KMS-11 (cell line): ENCODE data around the gene ZNF227.
"Not testable (repeated sequence)": the region's sequence is repeated elsewhere in the genome, so short reads cannot be mapped to it uniquely, and the experiment has no call there.

Experiments used
- H2AFZ ChIP-seq: fragments of 200-600 bp; sonication (generic); 2 replicates; pipeline ENCODE4 v1.6.1; 2016; ENCODE audit warnings: antibody characterized with exemption, mixed run types, low read depth
- H3K27ac ChIP-seq: fragments of 200-600 bp; sonication (generic); 2 replicates; pipeline ENCODE4 v1.6.1; 2016; ENCODE audit warnings: mild to moderate bottlenecking, mixed run types
- H3K27me3 ChIP-seq: fragments of 200-600 bp; sonication (generic); 2 replicates; pipeline ENCODE4 v1.6.1; 2017; ENCODE audit warnings: mild to moderate bottlenecking, low read depth, mixed run types, moderate library complexity; ENCODE audit not compliant: insufficient read depth
- H3K36me3 ChIP-seq: fragments of 200-600 bp; sonication (generic); 2 replicates; pipeline ENCODE4 v1.6.1; 2017; ENCODE audit warnings: mild to moderate bottlenecking, mixed run types; ENCODE audit not compliant: insufficient read depth
- H3K4me1 ChIP-seq: fragments of 200-600 bp; sonication (generic); 2 replicates; pipeline ENCODE4 v1.6.1; 2016; ENCODE audit warnings: mild to moderate bottlenecking, low read depth, mixed run types; ENCODE audit not compliant: poor library complexity, severe bottlenecking
- H3K4me2 ChIP-seq: fragments of 200-600 bp; sonication (generic); 2 replicates; pipeline ENCODE4 v1.7.0; 2016; ENCODE audit warnings: mild to moderate bottlenecking, mixed run types
- H3K4me3 ChIP-seq: fragments of 200-600 bp; sonication (generic); IDR thresholded peaks from 2 replicates; pipeline ENCODE4 v1.6.1; 2017; ENCODE audit warnings: low read depth, low read length, mixed read lengths; ENCODE audit not compliant: insufficient read depth
- H3K79me2 ChIP-seq: fragments of 200-600 bp; sonication (generic); 2 replicates; pipeline ENCODE4 v1.6.1; 2016; ENCODE audit warnings: low read depth, mixed run types; ENCODE audit not compliant: insufficient read depth
- H3K9ac ChIP-seq: fragments of 200-600 bp; sonication (generic); 2 replicates; pipeline ENCODE4 v1.6.1; 2016; ENCODE audit warnings: mild to moderate bottlenecking, mixed run types
- H4K20me1 ChIP-seq: fragments of 200-600 bp; sonication (generic); 2 replicates; pipeline ENCODE4 v1.6.1; 2016; ENCODE audit warnings: mild to moderate bottlenecking, mixed run types; ENCODE audit not compliant: insufficient read depth
- CTCF ChIP-seq: fragments of 200-600 bp; sonication (generic); conservative IDR thresholded peaks from 2 replicates; pipeline ENCODE4 v1.6.1; 2017; ENCODE audit warnings: low read depth, mild to moderate bottlenecking, antibody characterized with exemption, low read length, moderate library complexity, mixed read lengths

ZNF227 gene

GRCh38 chr19:44228318-44228717, 16.0 kb downstream of the ZNF227 start:
- no peak overlapping the region for H3K4me2 ChIP-seq
- no peak overlapping the region for H3K9ac ChIP-seq
- no peak overlapping the region for H2AFZ ChIP-seq
- no peaks in the 10 kb centered on the region for H4K20me1 ChIP-seq
- no peaks in the 10 kb centered on the region for H3K79me2 ChIP-seq
- H3K4me3 ChIP-seq, result no peak overlapping the region
- H3K27ac ChIP-seq, result no peak overlapping the region
- H3K36me3 ChIP-seq, result peaks cover 19% of the 10 kb centered on the region; the same call in 1 of the 2 replicates
- no peak for TF ChIP-seq CTCF
- no peaks in the 10 kb centered on the region for H3K27me3 ChIP-seq
- H3K4me1 ChIP-seq, result no peaks in the 10 kb centered on the region

GRCh38 chr19:44232867-44233266, 20.5 kb downstream of the ZNF227 start:
- Histone ChIP-seq H3K36me3 (peaks cover 26% of the 10 kb centered on the region; the same call in 1 of the 2 replicates), H2AFZ (no peak overlapping the region), H3K79me2 (no peaks in the 10 kb centered on the region), H3K9ac (no peak overlapping the region), H4K20me1 (no peaks in the 10 kb centered on the region), H3K4me1 (no peaks in the 10 kb centered on the region), H3K4me2 (no peak overlapping the region), H3K27me3 (no peaks in the 10 kb centered on the region), H3K27ac (no peak overlapping the region), H3K4me3 (no peak overlapping the region)
- TF ChIP-seq CTCF, result no peak

GRCh38 chr19:44236384-44236783, 24.1 kb downstream of the ZNF227 start:
- peaks cover 8% of the 10 kb centered on the region; the same call in 1 of the 2 replicates for H3K36me3 ChIP-seq
- H3K9ac ChIP-seq, result no peak overlapping the region
- TF ChIP-seq CTCF, result no peak
- no peak overlapping the region for H2AFZ ChIP-seq
- no peak overlapping the region for H3K4me2 ChIP-seq
- no peaks in the 10 kb centered on the region for H3K27me3 ChIP-seq
- no peaks in the 10 kb centered on the region for H4K20me1 ChIP-seq
- no peaks in the 10 kb centered on the region for H3K4me1 ChIP-seq
- H3K4me3 ChIP-seq, result no peak overlapping the region
- H3K79me2 ChIP-seq, result no peaks in the 10 kb centered on the region
- no peak overlapping the region for H3K27ac ChIP-seq

DNA sequence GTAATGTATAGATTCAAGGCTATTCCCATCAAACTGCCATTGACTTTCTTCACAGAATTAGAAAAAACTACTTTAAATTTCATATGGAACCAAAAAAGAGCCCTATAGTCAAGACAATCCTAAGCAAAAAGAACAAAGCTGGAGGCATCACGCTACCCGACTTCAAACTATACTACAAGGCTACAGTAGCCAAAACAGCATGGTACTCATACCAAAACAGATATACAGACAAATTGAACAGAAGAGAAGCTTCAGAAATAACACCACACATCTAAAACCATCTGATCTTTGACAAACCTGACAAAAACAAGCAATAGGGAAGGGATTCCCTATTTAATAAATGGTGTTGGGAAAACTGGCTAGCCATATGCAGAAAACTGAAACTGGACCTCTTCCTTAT, 40.0 kb downstream of the ZNF227 start:
- not testable (repeated sequence) for H3K9ac ChIP-seq, H2AFZ ChIP-seq, H3K4me2 ChIP-seq, H3K27ac ChIP-seq, H3K79me2 ChIP-seq, H4K20me1 ChIP-seq, H3K4me1 ChIP-seq, H3K4me3 ChIP-seq, H3K36me3 ChIP-seq, H3K27me3 ChIP-seq

DNA sequence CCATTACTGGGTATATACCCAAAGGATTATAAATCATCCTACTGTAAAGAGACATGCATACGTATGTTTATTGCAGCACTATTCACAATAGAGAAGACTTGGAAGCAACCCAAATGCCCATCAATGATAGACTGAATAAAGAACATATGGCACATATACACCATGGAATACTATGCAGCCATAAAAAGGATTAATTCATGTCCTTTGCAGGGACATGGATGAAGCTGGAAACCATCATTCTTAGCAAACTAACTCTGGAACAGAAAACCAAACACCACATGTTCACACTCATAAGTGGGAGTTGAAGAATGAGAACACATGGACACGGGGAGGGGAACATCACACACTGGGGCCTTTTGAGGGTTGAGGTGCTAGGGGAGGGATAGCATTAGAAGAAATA, 41.1 kb downstream of the ZNF227 start:
- H3K36me3 ChIP-seq, H2AFZ ChIP-seq, H3K4me3 ChIP-seq, H3K27me3 ChIP-seq, H3K4me2 ChIP-seq, H3K27ac ChIP-seq, H3K79me2 ChIP-seq, H4K20me1 ChIP-seq, H3K9ac ChIP-seq, H3K4me1 ChIP-seq: not testable (repeated sequence)
